ENCODE measurements around the gene GSG1L.

The GSG1L gene

DNA sequence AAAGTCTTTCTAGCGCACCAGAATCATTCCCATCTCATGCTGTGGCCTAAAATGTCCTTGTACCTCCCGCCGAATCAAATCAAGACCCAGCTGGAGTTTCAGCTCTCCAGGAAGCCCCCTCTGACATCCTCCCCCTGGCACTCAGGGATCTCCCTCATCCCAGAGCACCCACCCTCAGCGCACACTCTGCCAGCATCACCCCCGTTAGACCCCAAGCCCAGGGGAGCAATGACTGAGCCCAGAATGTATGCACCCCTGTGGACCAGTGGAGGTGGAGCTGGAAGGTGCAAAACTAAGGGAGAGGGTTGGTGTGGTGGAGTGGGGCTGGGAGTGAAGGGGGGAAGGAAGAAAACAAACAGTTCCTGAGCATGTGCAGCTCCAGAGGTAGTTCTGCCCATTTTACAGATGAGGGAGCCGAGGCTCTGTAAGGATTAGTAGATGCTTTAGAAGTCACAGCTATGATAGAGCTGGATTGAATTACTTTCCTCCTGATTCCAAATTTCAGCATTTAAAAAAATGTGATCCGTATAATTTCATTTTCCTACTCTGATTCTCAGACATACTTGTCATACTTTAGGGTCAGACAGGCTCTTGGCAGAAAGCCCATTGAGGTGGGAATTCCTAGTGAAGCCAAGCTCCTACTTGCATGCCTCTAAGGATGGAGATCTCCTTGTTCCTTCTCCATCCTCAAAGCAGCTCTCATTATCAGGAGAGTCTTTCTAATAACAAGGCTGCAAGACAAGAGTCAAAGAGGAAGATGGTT is 270.8 kb downstream of the GSG1L start:
- peaks cover 11% of the 10 kb centered on the region for H3K9me3 ChIP-seq (ENCODE audit: control insufficient read depth, low read length)

DNA sequence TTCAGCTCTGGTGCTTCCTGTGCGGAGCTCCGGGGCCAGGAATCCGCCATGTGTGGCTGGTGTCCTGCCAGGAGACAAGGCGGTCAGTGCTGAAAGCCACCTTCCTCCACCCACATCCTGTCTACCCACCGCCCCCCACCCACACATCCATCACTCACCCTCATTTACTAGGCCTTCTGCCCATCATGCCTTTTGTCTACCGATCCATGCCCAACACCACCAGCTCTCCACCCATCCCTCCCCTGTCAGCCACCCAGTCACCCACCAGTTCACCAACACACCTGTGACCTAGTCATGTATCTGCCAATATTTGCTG is 272.2 kb downstream of the GSG1L start:
- DNase-seq (ENCODE audit: low read depth), result no peak
- no peaks in the 10 kb centered on the region for H3K4me1 ChIP-seq (ENCODE audit: control insufficient read depth, insufficient read depth, low read length)
- peaks cover 11% of the 10 kb centered on the region for H3K9me3 ChIP-seq (ENCODE audit: control insufficient read depth, low read length)
- H3K27me3 ChIP-seq (replicated peaks; ENCODE audit: control insufficient read depth, insufficient read depth, low read length), result peaks cover 21% of the 10 kb centered on the region
- no peak overlapping the region for H3K4me3 ChIP-seq (ENCODE audit: low read length)
- H3K36me3 ChIP-seq (ENCODE audit: control insufficient read depth, insufficient read depth, low read length, severe bottlenecking), result no peaks in the 10 kb centered on the region
- H3K9ac ChIP-seq (ENCODE audit: low read length), result no peak overlapping the region

More for the DNA sequence above, 270.8 kb downstream of the GSG1L start:
- peaks cover 28% of the 10 kb centered on the region for H3K27me3 ChIP-seq (replicated peaks; ENCODE audit: control insufficient read depth, insufficient read depth, low read length)
- H3K36me3 ChIP-seq (ENCODE audit: control insufficient read depth, insufficient read depth, low read length, severe bottlenecking), result no peaks in the 10 kb centered on the region
- no peak overlapping the region for H3K4me3 ChIP-seq (ENCODE audit: low read length)
- no peak for DNase-seq (ENCODE audit: low read depth)
- H3K4me1 ChIP-seq (ENCODE audit: control insufficient read depth, insufficient read depth, low read length), result no peaks in the 10 kb centered on the region
- H3K9ac ChIP-seq (ENCODE audit: low read length), result no peak overlapping the region

DNA sequence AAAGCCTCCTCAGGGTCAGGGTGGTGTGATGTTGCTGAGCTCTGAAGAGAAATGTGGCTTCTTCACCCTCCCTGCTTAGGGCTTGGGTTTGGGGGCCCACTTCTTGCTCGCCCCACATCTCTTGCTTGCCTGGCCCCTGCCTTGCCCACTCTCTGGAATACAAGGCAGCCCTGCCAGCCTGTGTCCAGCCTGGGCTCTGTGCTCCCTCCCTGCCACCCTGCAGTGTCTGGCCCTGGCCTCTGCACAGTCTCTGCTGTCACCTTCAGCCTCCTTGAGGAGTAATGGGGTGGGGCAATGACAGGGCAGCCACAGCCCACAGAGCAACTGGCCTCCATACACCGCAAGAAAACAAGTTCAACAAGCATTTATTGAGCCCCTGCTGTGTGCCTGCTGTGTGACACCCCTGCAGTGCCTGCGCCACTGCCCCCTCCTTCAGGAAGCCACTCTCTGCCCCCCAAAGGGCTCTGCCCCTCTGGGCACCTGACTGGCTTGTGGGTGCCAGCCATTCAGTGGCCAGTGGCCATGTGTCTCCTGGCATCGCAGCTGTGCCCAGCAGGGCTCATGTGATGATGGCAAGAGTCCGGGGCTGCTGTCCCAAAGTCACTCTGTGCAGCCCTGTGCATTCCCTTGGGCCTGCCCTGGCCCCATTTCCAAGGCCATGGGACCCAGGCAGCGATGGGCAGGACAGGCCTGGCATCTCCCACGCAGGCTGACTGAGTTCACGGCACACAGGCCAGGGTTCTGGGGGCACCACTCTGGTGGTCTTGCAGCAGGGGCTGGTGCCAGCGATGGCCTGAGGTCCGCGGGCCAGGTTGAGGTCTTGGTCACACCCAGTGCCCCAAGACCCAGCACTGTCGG is 272.7 kb downstream of the GSG1L start:
- Histone ChIP-seq H3K4me3 (ENCODE audit: low read length) (no peak overlapping the region), H3K9ac (ENCODE audit: low read length) (no peak overlapping the region), H3K4me1 (ENCODE audit: control insufficient read depth, insufficient read depth, low read length) (no peaks in the 10 kb centered on the region), H3K9me3 (ENCODE audit: control insufficient read depth, low read length) (peaks cover 11% of the 10 kb centered on the region), H3K27me3 (replicated peaks; ENCODE audit: control insufficient read depth, insufficient read depth, low read length) (peaks cover 18% of the 10 kb centered on the region), H3K36me3 (ENCODE audit: control insufficient read depth, insufficient read depth, low read length, severe bottlenecking) (no peaks in the 10 kb centered on the region)
- DNase-seq (ENCODE audit: low read depth), result no peak

DNA sequence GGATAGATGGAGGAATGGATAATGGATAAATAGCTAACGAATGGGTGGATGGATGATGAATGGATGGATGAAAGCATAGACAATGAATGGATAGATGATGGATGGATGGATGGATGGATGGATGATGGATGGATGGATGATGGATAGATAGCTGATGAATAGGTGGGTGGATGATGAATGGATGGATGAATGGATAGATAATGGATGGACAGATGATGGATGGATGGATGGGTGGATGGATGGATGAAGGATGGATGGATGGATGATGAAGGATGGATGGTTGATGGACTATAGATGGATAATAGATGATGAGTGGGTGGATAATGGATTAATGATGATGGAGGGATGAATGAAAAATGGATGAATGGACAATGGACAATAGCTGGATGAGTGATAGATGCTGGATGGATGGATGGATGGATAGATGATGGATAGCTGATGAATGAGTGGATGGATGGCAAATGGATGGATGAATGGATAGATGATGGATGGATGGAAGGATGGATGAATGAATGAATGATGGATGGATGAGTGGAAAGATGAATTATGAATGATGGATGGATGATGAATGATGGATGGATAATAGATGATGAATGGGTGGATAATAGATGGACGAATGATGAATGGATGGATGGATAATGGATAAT is 273.8 kb downstream of the GSG1L start:
- Histone ChIP-seq H3K27me3 (replicated peaks; ENCODE audit: control insufficient read depth, insufficient read depth, low read length) (peaks cover 9% of the 10 kb centered on the region), H3K9ac (ENCODE audit: low read length) (no peak overlapping the region), H3K4me1 (ENCODE audit: control insufficient read depth, insufficient read depth, low read length) (no peaks in the 10 kb centered on the region), H3K9me3 (ENCODE audit: control insufficient read depth, low read length) (peaks cover 11% of the 10 kb centered on the region), H3K36me3 (ENCODE audit: control insufficient read depth, insufficient read depth, low read length, severe bottlenecking) (no peaks in the 10 kb centered on the region), H3K4me3 (ENCODE audit: low read length) (no peak overlapping the region)
- DNase-seq (ENCODE audit: low read depth), result no peak

DNA sequence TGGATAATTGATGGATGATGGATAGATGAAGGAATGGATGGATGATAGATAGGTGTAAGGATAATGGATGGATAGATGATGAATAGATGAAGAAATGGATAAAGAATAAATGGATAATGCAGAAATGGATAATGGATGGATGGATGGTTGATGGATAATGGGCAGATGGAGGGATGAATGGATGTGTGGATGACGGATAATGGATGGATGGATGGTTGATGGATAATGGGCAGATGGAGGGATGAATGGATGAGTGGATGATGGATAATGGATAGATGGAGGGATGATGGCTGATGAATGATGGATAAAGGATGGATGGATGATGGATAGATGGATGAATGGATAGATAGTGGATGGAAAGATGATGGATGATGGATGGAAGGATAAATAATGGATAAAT is 274.4 kb downstream of the GSG1L start:
- DNase-seq (ENCODE audit: low read depth), result no peak
- Histone ChIP-seq H3K4me1 (ENCODE audit: control insufficient read depth, insufficient read depth, low read length) (no peaks in the 10 kb centered on the region), H3K4me3 (ENCODE audit: low read length) (no peak overlapping the region), H3K27me3 (replicated peaks; ENCODE audit: control insufficient read depth, insufficient read depth, low read length) (peaks cover 8% of the 10 kb centered on the region), H3K9me3 (ENCODE audit: control insufficient read depth, low read length) (peaks cover 11% of the 10 kb centered on the region), H3K9ac (ENCODE audit: low read length) (no peak overlapping the region), H3K36me3 (ENCODE audit: control insufficient read depth, insufficient read depth, low read length, severe bottlenecking) (no peaks in the 10 kb centered on the region)

DNA sequence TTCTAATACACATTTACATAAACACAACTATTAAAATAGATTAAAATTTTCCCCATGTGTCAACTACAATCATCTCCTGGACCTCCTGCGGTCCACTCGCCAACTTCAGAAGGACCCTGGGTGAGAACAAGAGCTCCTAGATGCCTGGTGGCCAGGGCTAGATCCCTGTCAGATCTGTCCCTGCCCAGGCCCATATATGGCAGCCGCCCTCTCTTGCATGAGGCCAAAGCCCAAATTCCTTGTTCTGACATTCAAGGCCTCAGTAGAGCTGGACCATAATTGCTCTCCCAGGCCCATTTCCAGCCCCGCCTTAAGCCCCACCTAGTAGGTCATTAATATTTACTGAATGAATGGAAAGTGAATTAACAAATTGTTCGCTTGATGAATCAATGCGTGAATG is 275.8 kb downstream of the GSG1L start:
- H3K4me3 ChIP-seq (ENCODE audit: low read length), result no peak overlapping the region
- H3K36me3 ChIP-seq (ENCODE audit: control insufficient read depth, insufficient read depth, low read length, severe bottlenecking), result no peaks in the 10 kb centered on the region
- H3K9ac ChIP-seq (ENCODE audit: low read length), result no peak overlapping the region
- DNase-seq (ENCODE audit: low read depth), result no peak
- H3K9me3 ChIP-seq (ENCODE audit: control insufficient read depth, low read length), result peaks cover 11% of the 10 kb centered on the region
- H3K4me1 ChIP-seq (ENCODE audit: control insufficient read depth, insufficient read depth, low read length), result no peaks in the 10 kb centered on the region
- H3K27me3 ChIP-seq (replicated peaks; ENCODE audit: control insufficient read depth, insufficient read depth, low read length), result peaks cover 8% of the 10 kb centered on the region

DNA sequence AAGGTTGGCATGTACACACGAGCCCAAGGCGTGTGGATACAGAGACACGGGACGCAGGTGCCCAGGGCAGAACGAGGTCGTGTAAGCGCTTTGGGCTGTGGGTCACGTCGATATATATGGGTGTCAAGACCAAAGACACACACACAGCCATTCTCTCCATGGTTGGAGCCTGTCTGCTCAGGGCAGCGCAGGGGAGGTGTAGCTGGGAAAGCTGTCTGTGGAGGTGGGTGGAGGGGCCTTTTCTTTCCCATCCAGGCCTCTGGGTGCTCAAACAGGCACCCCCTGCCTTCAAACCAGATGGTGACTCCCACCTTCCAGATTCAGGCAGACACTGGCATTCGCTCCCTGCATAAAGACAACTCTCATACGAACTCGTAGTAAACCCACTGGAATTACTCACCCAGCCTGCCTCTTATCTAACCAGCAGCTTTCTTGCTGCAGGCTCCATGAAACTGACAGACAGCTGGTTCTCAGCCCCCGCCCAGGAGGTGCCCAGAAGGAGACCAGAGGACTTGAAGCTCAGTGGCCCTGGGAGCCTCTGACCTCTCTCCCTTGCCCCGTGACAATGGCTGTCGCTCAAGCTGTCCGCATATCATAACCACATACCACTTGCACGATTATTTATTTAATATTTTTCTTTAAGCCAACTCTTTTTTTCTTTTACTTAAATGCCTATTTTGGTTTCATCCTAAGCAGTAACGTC is 276.4 kb downstream of the GSG1L start:
- H3K4me3 ChIP-seq (ENCODE audit: low read length), result no peak overlapping the region
- peaks cover 11% of the 10 kb centered on the region for H3K9me3 ChIP-seq (ENCODE audit: control insufficient read depth, low read length)
- no peaks in the 10 kb centered on the region for H3K36me3 ChIP-seq (ENCODE audit: control insufficient read depth, insufficient read depth, low read length, severe bottlenecking)
- no peak overlapping the region for H3K9ac ChIP-seq (ENCODE audit: low read length)
- peaks cover 2% of the 10 kb centered on the region for H3K27me3 ChIP-seq (replicated peaks; ENCODE audit: control insufficient read depth, insufficient read depth, low read length)
- H3K4me1 ChIP-seq (ENCODE audit: control insufficient read depth, insufficient read depth, low read length), result no peaks in the 10 kb centered on the region
- no peak for DNase-seq (ENCODE audit: low read depth)

DNA sequence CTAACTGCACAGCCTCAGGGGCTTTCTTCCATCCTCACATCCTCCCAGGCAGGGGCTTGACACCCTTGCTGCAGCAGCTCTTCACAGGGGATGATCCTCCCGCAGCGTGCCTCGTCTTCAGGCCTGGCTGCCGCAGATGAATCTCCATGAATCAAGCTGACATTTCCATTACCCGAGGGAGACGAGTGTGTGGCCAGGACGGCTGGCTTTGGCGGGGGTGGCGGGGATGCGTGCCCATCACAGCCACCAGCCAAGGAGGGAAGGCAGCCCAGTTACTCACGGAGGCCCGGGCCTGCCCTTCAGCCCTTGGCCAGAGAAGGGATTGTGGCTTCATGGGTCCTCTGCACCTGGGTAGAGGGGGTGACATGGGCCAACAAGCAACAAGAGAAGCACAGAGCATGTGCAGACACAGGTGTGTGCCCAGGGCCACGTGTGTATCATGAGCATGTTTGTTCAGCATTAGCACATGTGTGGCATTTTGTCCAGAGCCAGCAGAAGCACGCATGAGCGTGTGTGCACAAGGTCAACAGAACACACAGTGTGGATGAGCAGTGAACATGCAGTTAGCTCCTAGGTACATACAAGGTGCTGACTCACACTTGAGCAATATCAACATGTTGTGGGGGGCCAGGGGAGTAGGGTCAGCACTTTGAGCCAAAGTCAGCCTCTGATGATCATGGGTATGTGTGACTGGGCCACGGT is 277.1 kb downstream of the GSG1L start:
- H3K27me3 ChIP-seq (replicated peaks; ENCODE audit: control insufficient read depth, insufficient read depth, low read length), result peaks cover 2% of the 10 kb centered on the region
- no peak overlapping the region for H3K4me3 ChIP-seq (ENCODE audit: low read length)
- no peak for DNase-seq (ENCODE audit: low read depth)
- peaks cover 11% of the 10 kb centered on the region for H3K9me3 ChIP-seq (ENCODE audit: control insufficient read depth, low read length)
- H3K36me3 ChIP-seq (ENCODE audit: control insufficient read depth, insufficient read depth, low read length, severe bottlenecking), result no peaks in the 10 kb centered on the region
- H3K4me1 ChIP-seq (ENCODE audit: control insufficient read depth, insufficient read depth, low read length), result no peaks in the 10 kb centered on the region
- H3K9ac ChIP-seq (ENCODE audit: low read length), result no peak overlapping the region

DNA sequence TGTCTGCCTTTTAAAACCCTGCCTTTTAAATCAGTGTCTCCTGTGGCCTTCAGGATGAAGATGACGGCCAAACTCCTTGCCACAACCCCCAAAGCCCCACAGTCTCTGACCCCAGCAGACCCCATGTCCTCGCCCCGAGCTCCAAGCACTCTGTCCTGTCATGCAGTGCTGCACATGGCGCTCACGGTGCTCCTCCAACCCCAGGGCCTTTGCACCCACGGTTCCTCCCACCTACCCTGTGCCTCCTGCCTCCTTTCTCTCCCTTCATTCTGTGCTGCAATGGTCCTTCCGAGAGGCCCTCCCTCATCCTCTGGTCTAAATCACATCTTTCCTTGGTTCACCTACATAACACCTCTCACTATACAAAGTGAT is 278.2 kb downstream of the GSG1L start:
- Histone ChIP-seq H3K4me3 (ENCODE audit: low read length) (no peak overlapping the region), H3K9ac (ENCODE audit: low read length) (no peak overlapping the region), H3K27me3 (replicated peaks; ENCODE audit: control insufficient read depth, insufficient read depth, low read length) (peaks cover 2% of the 10 kb centered on the region), H3K9me3 (ENCODE audit: control insufficient read depth, low read length) (peaks cover 11% of the 10 kb centered on the region), H3K4me1 (ENCODE audit: control insufficient read depth, insufficient read depth, low read length) (no peaks in the 10 kb centered on the region), H3K36me3 (ENCODE audit: control insufficient read depth, insufficient read depth, low read length, severe bottlenecking) (no peaks in the 10 kb centered on the region)
- DNase-seq (ENCODE audit: low read depth), result no peak

DNA sequence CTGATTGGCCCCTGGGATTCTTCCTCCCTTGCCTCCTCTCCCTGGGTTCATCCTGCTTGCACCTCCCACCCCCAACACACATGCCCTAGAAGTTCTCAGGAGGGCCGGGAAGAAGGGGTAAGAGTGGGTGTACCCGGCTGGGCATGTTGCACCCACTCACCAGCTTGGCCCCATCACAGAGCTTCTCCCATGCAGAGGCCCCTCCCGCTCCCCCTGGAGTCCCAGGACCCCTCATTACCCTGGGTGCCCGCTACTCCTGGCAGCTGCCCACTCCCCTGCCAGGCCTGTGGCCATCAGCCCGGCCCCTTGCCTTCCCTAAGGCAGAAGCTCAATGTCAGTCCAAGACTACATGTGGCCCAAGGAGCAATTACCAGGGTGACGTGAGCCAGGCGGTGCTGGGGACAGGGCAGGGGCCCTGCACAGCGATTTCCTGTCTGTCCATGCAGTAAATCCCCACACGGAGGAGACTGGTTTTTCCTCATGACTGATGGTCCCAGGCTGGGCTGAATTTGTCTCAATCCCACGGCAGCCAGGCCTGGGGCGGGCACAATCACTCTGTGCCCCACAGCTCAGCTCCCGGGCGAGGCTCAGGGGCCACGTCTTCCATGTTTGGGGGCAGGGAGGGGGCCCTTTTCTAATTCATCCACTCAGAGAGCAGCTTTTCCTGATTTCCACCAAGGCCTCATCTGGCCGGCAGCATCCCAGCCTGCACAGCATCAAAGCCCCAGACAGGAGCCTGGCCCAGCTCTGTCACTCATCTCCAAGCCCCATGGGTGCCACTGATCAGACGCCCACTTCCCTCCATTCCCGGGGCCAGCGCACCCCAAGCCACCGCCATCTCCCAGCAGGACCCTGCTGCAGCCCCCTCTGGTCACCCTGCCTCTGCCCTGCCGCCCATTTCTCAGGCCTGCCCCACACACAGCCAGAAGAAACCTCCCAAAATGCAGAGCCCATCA is 278.9 kb downstream of the GSG1L start:
- Histone ChIP-seq H3K36me3 (ENCODE audit: control insufficient read depth, insufficient read depth, low read length, severe bottlenecking) (no peaks in the 10 kb centered on the region), H3K4me1 (ENCODE audit: control insufficient read depth, insufficient read depth, low read length) (no peaks in the 10 kb centered on the region), H3K9ac (ENCODE audit: low read length) (no peak overlapping the region), H3K4me3 (ENCODE audit: low read length) (no peak overlapping the region), H3K9me3 (ENCODE audit: control insufficient read depth, low read length) (peaks cover 11% of the 10 kb centered on the region), H3K27me3 (replicated peaks; ENCODE audit: control insufficient read depth, insufficient read depth, low read length) (peaks cover 2% of the 10 kb centered on the region)
- no peak for DNase-seq (ENCODE audit: low read depth)
